ENCODE measurements around the gene MRPS7. TPM values are rescaled to one million over a fixed set of nuclear protein-coding genes. Genes with fewer than 3 reads are reported as not detected.
A peak's percentile ranks its signal among the peaks of the same experiment; 100 is the strongest.
"Not testable (repeated sequence)": the region's sequence is repeated elsewhere in the genome, so short reads cannot be mapped to it uniquely, and the experiment has no call there.

Gene MRPS7
- total RNA-seq, 1 experiment from 2014 or later = 113 TPM

- peaks cover 12% of the 10 kb centered on the region for H3K36me3 ChIP-seq
- H3K4me1 ChIP-seq (replicated peaks) = peaks cover 11% of the 10 kb centered on the region
- H3K27ac ChIP-seq; H3K9me3 ChIP-seq (replicated peaks); H3K27me3 ChIP-seq (replicated peaks); DNase-seq (ENCODE audit: low read depth in 1 of 2, low spot score in 2 of 2); H3K4me3 ChIP-seq: not testable (repeated sequence)
Measured at GRCh38 chr17:75255954-75256698, 5.6 kb upstream of the MRPS7 start.

DNA sequence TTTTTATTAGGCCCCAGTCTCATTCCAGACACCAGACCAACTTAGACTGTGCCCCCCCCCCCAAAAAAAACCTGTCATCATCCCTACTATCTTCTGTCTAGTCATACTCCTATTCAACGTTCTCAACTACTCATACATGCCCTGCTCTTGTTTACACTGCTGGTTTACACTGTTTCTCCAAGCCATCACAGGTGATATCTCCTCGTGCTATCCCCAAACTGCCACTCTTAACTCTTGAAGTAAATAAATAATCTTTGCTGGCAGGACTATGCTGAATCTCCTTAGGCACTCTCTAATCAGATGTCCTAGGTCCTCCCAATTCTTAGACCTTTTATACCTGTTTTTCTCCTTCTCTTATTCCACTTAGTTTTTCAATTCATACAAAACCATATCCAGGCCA lies 4.5 kb upstream of the MRPS7 start:
- H3K27ac ChIP-seq; H3K27me3 ChIP-seq (replicated peaks); H3K4me3 ChIP-seq; DNase-seq (ENCODE audit: low read depth in 1 of 2, low spot score in 2 of 2); H3K9me3 ChIP-seq (replicated peaks): not testable (repeated sequence)
- H3K4me1 ChIP-seq (replicated peaks) = peaks cover 11% of the 10 kb centered on the region
- H3K36me3 ChIP-seq = peaks cover 19% of the 10 kb centered on the region

DNA sequence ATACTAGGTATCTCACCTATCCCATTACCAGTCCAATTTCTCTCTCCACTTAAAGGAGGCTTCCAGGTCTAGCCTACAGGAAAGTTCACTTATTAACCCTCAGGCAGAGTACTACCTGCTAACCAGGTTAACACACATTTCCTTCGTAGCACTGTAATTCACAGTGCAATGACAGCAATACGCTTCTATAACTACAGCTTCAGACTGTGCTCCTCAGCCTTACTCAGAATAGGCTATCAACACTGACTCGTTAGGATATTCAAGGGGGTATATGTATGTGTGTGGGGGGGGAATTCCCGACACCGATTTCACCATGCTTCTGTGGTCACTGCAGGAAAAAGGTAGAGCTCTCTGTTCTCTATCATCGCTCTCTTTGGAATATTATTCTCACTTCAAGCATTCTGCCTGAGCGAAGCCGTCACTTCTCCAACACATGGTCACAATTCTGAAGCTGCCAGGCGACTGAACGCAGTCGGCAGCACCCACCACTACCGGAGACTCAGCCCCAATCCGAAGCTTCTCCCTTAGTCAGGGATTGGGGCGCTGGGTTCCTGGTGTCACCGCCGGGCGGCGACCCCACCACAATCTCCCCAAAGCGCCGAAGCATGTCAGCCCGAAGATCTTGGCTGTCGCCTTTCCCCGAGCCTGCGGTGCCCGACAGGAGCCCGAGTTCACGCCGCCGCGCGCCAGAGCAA lies 891 bp upstream of the MRPS7 start:
- Histone ChIP-seq H3K27me3 (replicated peaks) (no peaks in the 10 kb centered on the region), H3K9me3 (replicated peaks) (no peaks in the 10 kb centered on the region), H3K27ac (peak overlapping the region; percentile 98), H3K4me1 (replicated peaks) (peaks cover 17% of the 10 kb centered on the region), H3K36me3 (peaks cover 51% of the 10 kb centered on the region), H3K4me3 (peak overlapping the region; percentile 85)
- DNase-seq (ENCODE audit: low read depth in 1 of 2, low spot score in 2 of 2) = no peak

DNA sequence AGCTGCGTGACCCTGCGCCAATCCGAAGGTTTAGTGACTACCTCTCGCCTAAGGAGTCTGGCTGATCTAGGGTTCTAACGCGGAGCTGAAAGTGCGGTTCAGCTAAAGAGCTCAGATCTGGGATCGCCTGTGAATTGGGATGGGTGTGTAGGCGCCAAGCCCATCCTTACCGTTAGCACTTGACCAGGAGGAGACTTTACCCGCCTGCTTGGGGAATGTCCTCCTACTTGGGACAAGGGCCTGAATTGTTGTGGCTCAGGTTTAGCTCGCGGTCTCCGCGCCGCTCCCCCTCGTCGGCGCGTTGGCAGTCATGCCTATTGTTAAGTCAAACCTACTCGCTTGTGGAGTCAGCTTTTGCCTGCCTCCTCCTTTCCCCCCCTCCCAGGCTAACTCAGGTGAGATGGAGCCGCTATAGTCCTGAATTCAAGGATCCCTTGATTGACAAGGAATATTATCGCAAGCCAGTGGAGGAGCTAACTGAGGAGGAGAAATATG lies 480 bp downstream of the MRPS7 start:
- Histone ChIP-seq H3K4me1 (replicated peaks) (peaks cover 17% of the 10 kb centered on the region), H3K4me3 (peak overlapping the region; percentile 85), H3K9me3 (replicated peaks) (no peaks in the 10 kb centered on the region), H3K36me3 (peaks cover 65% of the 10 kb centered on the region), H3K27me3 (replicated peaks) (no peaks in the 10 kb centered on the region), H3K27ac (peak overlapping the region; percentile 98)
- no peak for DNase-seq (ENCODE audit: low read depth in 1 of 2, low spot score in 2 of 2)

DNA sequence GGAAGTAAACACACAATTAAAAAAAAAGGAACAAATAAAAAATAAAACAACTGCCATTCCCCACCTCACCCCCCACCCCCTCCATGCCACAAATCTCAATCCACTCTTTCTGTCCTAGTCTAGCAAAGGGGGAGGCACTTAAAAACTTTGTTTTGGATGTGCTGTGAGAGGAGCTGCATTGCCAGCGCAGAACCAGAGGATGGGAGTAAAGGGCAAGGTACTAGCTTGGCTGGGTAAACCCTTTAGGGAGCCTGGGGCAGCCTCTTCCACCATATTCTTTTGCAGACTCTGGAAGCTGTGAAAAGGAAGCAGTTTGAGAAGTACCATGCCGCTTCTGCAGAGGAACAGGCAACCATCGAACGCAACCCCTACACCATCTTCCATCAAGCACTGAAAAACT lies 1.4 kb downstream of the MRPS7 start:
- Histone ChIP-seq H3K27ac (no peak overlapping the region), H3K4me1 (replicated peaks) (peaks cover 17% of the 10 kb centered on the region), H3K27me3 (replicated peaks) (no peaks in the 10 kb centered on the region), H3K9me3 (replicated peaks) (no peaks in the 10 kb centered on the region), H3K4me3 (no peak overlapping the region), H3K36me3 (peaks cover 69% of the 10 kb centered on the region)
- no peak for DNase-seq (ENCODE audit: low read depth in 1 of 2, low spot score in 2 of 2)

DNA sequence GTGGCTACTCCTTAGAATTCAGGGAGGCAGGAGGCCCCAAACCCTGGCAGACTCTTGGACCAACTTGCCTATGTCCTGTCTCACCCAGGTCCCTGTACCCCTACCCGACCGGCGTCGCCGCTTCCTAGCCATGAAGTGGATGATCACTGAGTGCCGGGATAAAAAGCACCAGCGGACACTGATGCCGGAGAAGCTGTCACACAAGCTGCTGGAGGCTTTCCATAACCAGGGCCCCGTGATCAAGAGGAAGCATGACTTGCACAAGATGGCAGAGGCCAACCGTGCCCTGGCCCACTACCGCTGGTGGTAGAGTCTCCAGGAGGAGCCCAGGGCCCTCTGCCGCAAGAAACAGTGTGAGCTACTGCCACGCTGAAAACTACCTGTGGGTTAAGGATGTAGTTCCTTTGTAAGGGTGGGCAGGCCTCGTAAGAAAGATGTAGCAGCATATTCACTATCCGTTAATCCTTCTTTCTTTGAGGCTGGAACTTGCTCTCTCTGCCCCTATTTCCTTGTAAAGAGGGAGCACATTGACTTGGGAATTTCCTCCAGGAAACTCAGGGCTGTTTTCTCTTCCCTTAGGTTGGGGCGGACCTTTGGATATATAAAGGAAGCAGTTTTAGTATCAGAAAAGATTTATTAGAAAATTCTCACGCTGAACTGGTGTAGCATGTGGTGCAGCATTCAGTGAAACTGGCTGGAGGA lies 4.1 kb downstream of the MRPS7 start:
- no peak for DNase-seq (ENCODE audit: low read depth in 1 of 2, low spot score in 2 of 2)
- Histone ChIP-seq H3K4me3 (no peak overlapping the region), H3K9me3 (replicated peaks) (peaks cover 2% of the 10 kb centered on the region; the same call in 1 of the 2 replicates), H3K27ac (no peak overlapping the region), H3K27me3 (replicated peaks) (no peaks in the 10 kb centered on the region), H3K4me1 (replicated peaks) (peaks cover 14% of the 10 kb centered on the region), H3K36me3 (peaks cover 63% of the 10 kb centered on the region)

GRCh38 chr17:75266316-75267152 lies 4.9 kb downstream of the MRPS7 start:
- Histone ChIP-seq H3K27ac (no peak overlapping the region), H3K4me1 (replicated peaks) (peaks cover 18% of the 10 kb centered on the region), H3K9me3 (replicated peaks) (peaks cover 7% of the 10 kb centered on the region), H3K4me3 (no peak overlapping the region), H3K36me3 (peaks cover 63% of the 10 kb centered on the region), H3K27me3 (replicated peaks) (no peaks in the 10 kb centered on the region)
- DNase-seq (ENCODE audit: low read depth in 1 of 2, low spot score in 2 of 2) = no peak

DNA sequence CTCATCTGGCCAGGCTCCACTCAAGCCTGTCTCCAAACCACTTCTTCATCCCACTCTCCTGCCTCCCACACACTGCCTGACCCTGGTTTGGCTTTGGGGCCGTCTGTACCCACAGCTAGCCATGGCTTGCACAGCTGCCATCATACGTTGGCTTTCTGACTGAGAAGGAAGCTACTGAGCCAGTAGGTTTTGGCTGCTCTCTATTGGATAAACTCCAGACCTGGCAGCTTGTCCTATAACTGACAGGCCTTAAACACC lies 5.4 kb downstream of the MRPS7 start:
- Histone ChIP-seq H3K9me3 (replicated peaks) (peaks cover 7% of the 10 kb centered on the region), H3K27ac (no peak overlapping the region), H3K4me1 (replicated peaks) (peaks cover 24% of the 10 kb centered on the region), H3K27me3 (replicated peaks) (no peaks in the 10 kb centered on the region), H3K4me3 (no peak overlapping the region), H3K36me3 (peaks cover 63% of the 10 kb centered on the region)
- no peak for DNase-seq (ENCODE audit: low read depth in 1 of 2, low spot score in 2 of 2)

- peaks cover 7% of the 10 kb centered on the region for H3K9me3 ChIP-seq (replicated peaks)
- peaks cover 64% of the 10 kb centered on the region for H3K36me3 ChIP-seq
- peaks cover 22% of the 10 kb centered on the region for H3K4me1 ChIP-seq (replicated peaks)
- H3K4me3 ChIP-seq = no peak overlapping the region
- H3K27ac ChIP-seq = no peak overlapping the region
- H3K27me3 ChIP-seq (replicated peaks) = no peaks in the 10 kb centered on the region
- no peak for DNase-seq (ENCODE audit: low read depth in 1 of 2, low spot score in 2 of 2)
Measured at GRCh38 chr17:75267411-75268232, 5.9 kb downstream of the MRPS7 start.

DNA sequence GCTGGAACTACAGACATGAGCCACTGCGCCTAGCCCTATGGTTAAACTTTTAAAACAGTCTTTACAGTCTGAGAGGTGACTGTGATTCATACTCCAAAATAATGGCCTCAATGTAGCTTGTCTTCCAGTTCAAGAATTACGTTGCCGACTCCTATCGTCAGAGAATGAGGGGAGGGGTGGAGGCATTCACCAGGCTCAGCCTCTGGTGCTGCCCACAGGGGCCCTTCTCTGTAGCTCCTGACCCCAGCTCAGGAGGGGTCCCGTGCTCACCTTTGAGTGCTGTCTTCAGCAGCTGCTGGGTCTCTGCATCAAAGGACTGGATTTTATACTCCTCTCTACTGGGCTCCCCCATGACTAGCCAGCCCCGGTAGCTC lies 8.2 kb downstream of the MRPS7 start:
- DNase-seq (ENCODE audit: low read depth in 1 of 2, low spot score in 2 of 2) = no peak
- Histone ChIP-seq H3K27me3 (replicated peaks) (no peaks in the 10 kb centered on the region), H3K27ac (no peak overlapping the region), H3K4me1 (replicated peaks) (peaks cover 20% of the 10 kb centered on the region), H3K4me3 (peak overlapping the region; percentile 94), H3K9me3 (replicated peaks) (peaks cover 7% of the 10 kb centered on the region), H3K36me3 (peaks cover 54% of the 10 kb centered on the region)

DNA sequence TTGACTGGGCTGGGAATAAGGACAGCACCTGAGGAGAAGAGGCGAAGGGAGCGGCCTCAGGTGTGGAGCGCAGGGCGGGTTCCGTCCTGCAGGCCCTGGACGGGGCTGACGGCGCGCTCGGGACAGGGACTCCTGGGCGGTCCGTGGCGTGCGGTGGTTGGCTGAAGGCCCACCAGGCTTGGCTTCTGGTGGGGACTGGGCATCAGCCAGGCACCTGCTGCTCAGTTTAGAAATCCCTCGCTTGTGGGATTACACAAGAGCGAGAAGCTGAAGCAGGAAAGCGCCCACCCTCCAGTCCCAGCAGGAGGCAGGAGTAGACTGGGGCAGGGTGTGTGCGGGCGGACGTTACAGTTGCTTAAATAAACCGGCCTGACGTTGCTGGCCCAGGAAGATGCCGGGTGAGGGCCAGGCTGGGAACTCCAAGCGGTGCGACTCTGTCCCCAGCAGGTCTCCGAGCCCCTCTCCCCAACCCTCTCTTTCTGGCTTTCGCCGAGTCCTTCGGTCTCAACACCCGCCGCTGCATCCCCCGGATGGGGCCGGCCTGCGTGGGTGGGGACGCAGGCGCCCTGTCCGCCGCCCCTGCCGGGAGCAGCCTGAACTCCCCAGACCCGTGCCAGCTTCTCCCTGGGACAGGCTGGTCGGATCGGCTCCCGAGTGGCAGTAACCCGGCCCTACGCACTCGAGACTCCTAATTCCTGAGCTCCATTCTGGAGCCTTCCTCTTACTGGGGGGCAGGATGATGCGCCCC lies 8.7 kb downstream of the MRPS7 start:
- DNase-seq (ENCODE audit: low read depth in 1 of 2, low spot score in 2 of 2) = peak; percentile 78 to 86
- Histone ChIP-seq H3K4me1 (replicated peaks) (peaks cover 20% of the 10 kb centered on the region), H3K27me3 (replicated peaks) (no peaks in the 10 kb centered on the region), H3K36me3 (peaks cover 48% of the 10 kb centered on the region), H3K4me3 (peak overlapping the region; percentile 94), H3K9me3 (replicated peaks) (peaks cover 7% of the 10 kb centered on the region), H3K27ac (peak overlapping the region; percentile 10)

- H3K36me3 ChIP-seq = peaks cover 43% of the 10 kb centered on the region
- H3K27me3 ChIP-seq (replicated peaks) = no peaks in the 10 kb centered on the region
- DNase-seq (ENCODE audit: low read depth in 1 of 2, low spot score in 2 of 2) = no peak
- peaks cover 20% of the 10 kb centered on the region for H3K4me1 ChIP-seq (replicated peaks)
- H3K27ac ChIP-seq = peak within 1 kb of the TSS; percentile 59
- H3K4me3 ChIP-seq = peak within 1 kb of the TSS; percentile 94
- peaks cover 7% of the 10 kb centered on the region for H3K9me3 ChIP-seq (replicated peaks)
Measured at GRCh38 chr17:75270966-75271232, 9.2 kb downstream of the MRPS7 start, which contains the start of gene MIF4GD. Gene MIF4GD (minus strand): TSS chr17:75271231. CDS start chr17:75270195, 1,036 bp downstream.

Measured in SJSA1 (cell line).